T-helper 9 cell (primary cell): Measurements from ENCODE around the gene QKI.

Source experiments
- DNase-seq: peaks from one replicate; pipeline ENCODE4 v3.0.0-alpha.2; 2020

Gene QKI

GRCh38 chr6:163626073-163626867 is 211.8 kb downstream of the QKI start:
- no peak for DNase-seq

GRCh38 chr6:163627274-163628062 is 212.9 kb downstream of the QKI start:
- DNase-seq: no peak
